H7 (cell line): ENCODE measurements around the gene ADGRB2. TPM values are rescaled to one million over a fixed set of nuclear protein-coding genes. Genes with fewer than 3 reads are reported as not detected.

ENCODE experiments used
- DNase-seq: peaks from one replicate; pipeline ENCODE4 v3.0.0; 2012
- H3K27me3 ChIP-seq: 2 replicates; pipeline ENCODE4 v1.6.0; 2011; ENCODE audit warnings: mild to moderate bottlenecking, low read length; ENCODE audit not compliant: control insufficient read depth, insufficient read depth
- H3K36me3 ChIP-seq: replicated peaks from 2 replicates; pipeline ENCODE4 v1.5.1; 2011; ENCODE audit warnings: low read length; ENCODE audit not compliant: control insufficient read depth, insufficient read depth
- H3K4me3 ChIP-seq: 2 replicates; pipeline ENCODE4 v1.5.1; 2011; ENCODE audit warnings: low read depth, mild to moderate bottlenecking, control low read depth, low read length, moderate library complexity; ENCODE audit not compliant: insufficient read depth
- total RNA-seq: library from RNA; depleted of rRNA; stranded (reverse); fragments of >200 nt; shearing (Covaris generic); gene quantifications from 2 replicates; pipeline ENCODE4 v1.2.3, GENCODE V29; 2014

The ADGRB2 gene
- total RNA-seq, 1 experiment from 2014 or later, result 39.8 TPM

GRCh38 chr1:31756578-31756977, 7.6 kb downstream of the ADGRB2 start:
- Histone ChIP-seq H3K27me3 (no peaks in the 10 kb centered on the region; the same call in 1 of the 2 replicates), H3K36me3 (no peaks in the 10 kb centered on the region; the same call in 1 of the 2 replicates)

GRCh38 chr1:31755850-31756492, 8.2 kb downstream of the ADGRB2 start:
- Histone ChIP-seq H3K27me3 (no peaks in the 10 kb centered on the region), H3K4me3 (no peak overlapping the region), H3K36me3 (no peaks in the 10 kb centered on the region; the same call in 1 of the 2 replicates)
- DNase-seq, result peak; percentile 64

More at GRCh38 chr1:31756578-31756977, 7.6 kb downstream of the ADGRB2 start:
- DNase-seq, result no peak
- H3K4me3 ChIP-seq, result no peak overlapping the region

DNA sequence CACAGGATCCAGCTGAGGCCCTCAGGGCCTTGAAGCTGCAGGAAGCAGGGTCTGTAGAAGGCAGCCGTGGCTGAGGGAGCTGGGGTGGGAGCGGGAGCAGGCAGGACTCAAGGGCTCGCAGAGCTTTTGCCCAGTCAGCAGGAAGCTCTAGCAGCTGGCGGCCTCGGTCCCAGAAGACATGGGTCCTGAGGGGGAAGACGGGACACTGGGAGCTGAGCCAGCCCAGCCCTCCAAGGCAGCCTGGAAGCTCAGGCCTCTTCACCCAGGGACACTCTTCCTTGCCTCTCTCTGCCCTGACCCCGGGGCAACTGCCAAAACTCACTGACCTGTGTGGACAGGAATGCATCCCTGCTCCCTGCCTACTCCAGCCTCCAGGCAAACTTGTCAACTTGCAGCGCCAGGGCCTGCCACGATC, 8.9 kb downstream of the ADGRB2 start:
- Histone ChIP-seq H3K36me3 (no peaks in the 10 kb centered on the region; the same call in 1 of the 2 replicates), H3K4me3 (no peak overlapping the region), H3K27me3 (no peaks in the 10 kb centered on the region)
- DNase-seq, result no peak

DNA sequence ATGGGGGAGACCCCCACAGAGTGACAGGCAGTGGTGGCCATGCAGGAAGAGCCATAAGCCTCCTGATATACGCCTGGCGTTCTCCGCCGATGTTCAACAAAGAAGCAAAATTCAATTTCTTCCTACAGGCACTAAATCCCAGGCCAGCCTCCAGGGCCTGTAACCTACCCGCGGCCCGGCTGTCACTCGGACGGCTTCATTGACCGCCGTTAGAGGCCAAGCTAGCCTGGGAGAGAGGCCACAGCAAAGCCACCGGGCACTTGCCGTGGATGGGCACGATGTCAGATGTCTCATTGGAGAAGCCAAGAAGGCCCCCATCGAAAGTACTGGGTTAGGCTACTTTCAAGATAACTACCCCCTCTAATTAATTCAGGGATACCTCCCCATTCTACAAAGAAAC, 9.7 kb downstream of the ADGRB2 start:
- no peaks in the 10 kb centered on the region; the same call in 1 of the 2 replicates for H3K36me3 ChIP-seq
- H3K4me3 ChIP-seq, result no peak overlapping the region
- no peak for DNase-seq
- H3K27me3 ChIP-seq, result no peaks in the 10 kb centered on the region

- H3K27me3 ChIP-seq, result no peaks in the 10 kb centered on the region
- no peak for DNase-seq
- no peaks in the 10 kb centered on the region; the same call in 1 of the 2 replicates for H3K36me3 ChIP-seq
- no peak overlapping the region for H3K4me3 ChIP-seq
Measured at GRCh38 chr1:31753707-31754349, 10.3 kb downstream of the ADGRB2 start.

DNA sequence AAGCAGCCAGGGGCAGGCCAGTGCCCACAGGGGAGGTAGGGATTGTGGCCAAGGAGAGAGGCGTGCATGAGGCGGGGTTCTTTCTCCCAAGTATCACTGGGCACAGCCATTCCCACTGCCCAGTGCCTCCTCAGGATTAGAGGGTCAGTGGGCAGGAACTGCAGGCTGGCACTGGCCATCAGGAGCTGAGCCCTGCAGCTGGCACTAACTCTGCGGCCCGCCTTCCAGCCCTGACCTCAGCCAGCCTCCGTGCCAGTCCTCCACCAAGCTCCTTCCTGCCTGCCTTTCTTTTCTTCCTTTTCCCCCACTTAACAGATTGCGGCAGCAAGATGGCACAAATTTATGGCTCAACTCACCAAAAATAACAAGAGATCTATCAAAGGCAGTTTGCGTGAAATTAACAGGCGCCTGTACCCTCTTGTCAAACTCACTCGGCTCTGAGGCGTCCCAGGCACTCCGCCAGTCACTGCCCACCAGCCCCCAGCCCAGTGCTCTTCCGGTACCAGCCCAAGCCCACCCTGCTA, 11.1 kb downstream of the ADGRB2 start:
- H3K27me3 ChIP-seq, result no peaks in the 10 kb centered on the region
- H3K36me3 ChIP-seq, result no peaks in the 10 kb centered on the region; the same call in 1 of the 2 replicates
- H3K4me3 ChIP-seq, result no peak overlapping the region
- DNase-seq, result no peak

GRCh38 chr1:31752258-31752657, 11.9 kb downstream of the ADGRB2 start:
- Histone ChIP-seq H3K4me3 (no peak overlapping the region), H3K36me3 (no peaks in the 10 kb centered on the region; the same call in 1 of the 2 replicates), H3K27me3 (no peaks in the 10 kb centered on the region)
- DNase-seq, result peak; percentile 76

DNA sequence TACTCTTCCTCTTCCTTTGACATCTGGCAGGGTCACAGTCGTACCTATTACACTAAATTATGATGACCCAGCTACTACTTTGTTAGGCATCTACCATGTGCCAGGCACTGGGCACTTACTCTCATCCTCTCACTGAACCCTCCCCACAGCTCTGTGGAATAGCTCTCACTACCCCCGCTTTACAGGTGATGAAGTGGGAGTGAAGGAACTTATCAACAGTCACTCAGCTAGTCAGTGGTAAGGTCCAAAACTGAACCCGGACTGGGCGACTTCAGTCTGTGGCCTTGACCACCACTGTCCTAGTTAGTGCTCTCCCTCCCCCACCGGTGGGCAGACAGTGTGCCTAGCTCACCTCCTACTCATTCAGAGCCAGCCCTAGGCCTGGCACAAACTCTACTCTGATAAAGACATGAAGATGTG, 12.3 kb downstream of the ADGRB2 start:
- no peaks in the 10 kb centered on the region; the same call in 1 of the 2 replicates for H3K36me3 ChIP-seq
- no peak overlapping the region for H3K4me3 ChIP-seq
- H3K27me3 ChIP-seq, result no peaks in the 10 kb centered on the region
- DNase-seq, result no peak

- Histone ChIP-seq H3K4me3 (no peak overlapping the region), H3K36me3 (no peaks in the 10 kb centered on the region; the same call in 1 of the 2 replicates), H3K27me3 (no peaks in the 10 kb centered on the region)
- DNase-seq, result no peak
Measured at GRCh38 chr1:31750858-31751510, 13.2 kb downstream of the ADGRB2 start.

- no peaks in the 10 kb centered on the region for H3K36me3 ChIP-seq
- no peak for DNase-seq
- H3K27me3 ChIP-seq, result no peaks in the 10 kb centered on the region
- no peak overlapping the region for H3K4me3 ChIP-seq
Measured at GRCh38 chr1:31749785-31750735, 14.1 kb downstream of the ADGRB2 start.

GRCh38 chr1:31748365-31748764, 15.8 kb downstream of the ADGRB2 start:
- DNase-seq, result no peak
- no peak overlapping the region for H3K4me3 ChIP-seq
- H3K27me3 ChIP-seq, result no peaks in the 10 kb centered on the region

GRCh38 chr1:31747304-31747703, 16.8 kb downstream of the ADGRB2 start:
- Histone ChIP-seq H3K36me3 (no peaks in the 10 kb centered on the region), H3K4me3 (no peak overlapping the region), H3K27me3 (no peaks in the 10 kb centered on the region)
- no peak for DNase-seq

More at GRCh38 chr1:31748365-31748764, 15.8 kb downstream of the ADGRB2 start:
- no peaks in the 10 kb centered on the region for H3K36me3 ChIP-seq

DNA sequence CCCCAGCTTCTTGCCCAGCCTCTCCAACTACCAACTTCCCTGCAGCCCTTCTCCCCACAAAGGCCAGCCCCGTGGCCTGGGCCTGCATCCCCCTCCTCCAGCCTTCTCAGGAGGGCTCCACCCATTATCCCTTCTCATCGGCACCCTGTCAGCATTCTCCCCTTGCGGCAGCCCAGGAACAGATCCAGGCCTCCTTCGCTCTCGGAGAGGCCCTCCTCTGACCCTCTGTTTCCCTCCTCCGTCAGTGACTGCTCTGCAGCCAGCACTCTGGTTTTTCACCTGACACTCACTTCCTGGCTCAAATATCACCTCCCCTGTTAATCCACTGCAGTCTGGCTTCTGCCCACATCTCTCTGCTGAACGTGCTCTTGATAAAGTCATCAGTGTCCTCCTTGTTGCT, 17.5 kb downstream of the ADGRB2 start:
- Histone ChIP-seq H3K27me3 (no peaks in the 10 kb centered on the region), H3K4me3 (no peak overlapping the region), H3K36me3 (no peaks in the 10 kb centered on the region)
- no peak for DNase-seq
